Fibroblast of the aortic adventitia (primary cell): Measurements from ENCODE around the gene TEX28. TPM values are rescaled to one million over a fixed set of nuclear protein-coding genes. Genes with fewer than 3 reads are reported as not detected.

Experiments used
- DNase-seq: peaks from one replicate; pipeline ENCODE4 v3.0.0-alpha.2; 2010; ENCODE audit warnings: low read depth
- H3K4me3 ChIP-seq: 2 replicates; pipeline ENCODE4 v1.5.1; 2011; ENCODE audit warnings: low read depth, mild to moderate bottlenecking, control low read depth, low read length, moderate library complexity
- total RNA-seq: library from RNA; depleted of rRNA; stranded (reverse); fragments of >200 nt; gene quantifications from 2 replicates; pipeline ENCODE4 v1.2.3, GENCODE V29; 2012; ENCODE audit warnings: low replicate concordance
- TF ChIP-seq, protein P1 (sequence below): IDR thresholded peaks from 2 replicates; pipeline ENCODE4 v1.5.1; 2011; ENCODE audit warnings: mild to moderate bottlenecking, low read length, control low read depth, inconsistent platforms; ENCODE audit not compliant: insufficient read depth

Gene TEX28
- total RNA-seq, 1 donor, result not detected

DNA sequence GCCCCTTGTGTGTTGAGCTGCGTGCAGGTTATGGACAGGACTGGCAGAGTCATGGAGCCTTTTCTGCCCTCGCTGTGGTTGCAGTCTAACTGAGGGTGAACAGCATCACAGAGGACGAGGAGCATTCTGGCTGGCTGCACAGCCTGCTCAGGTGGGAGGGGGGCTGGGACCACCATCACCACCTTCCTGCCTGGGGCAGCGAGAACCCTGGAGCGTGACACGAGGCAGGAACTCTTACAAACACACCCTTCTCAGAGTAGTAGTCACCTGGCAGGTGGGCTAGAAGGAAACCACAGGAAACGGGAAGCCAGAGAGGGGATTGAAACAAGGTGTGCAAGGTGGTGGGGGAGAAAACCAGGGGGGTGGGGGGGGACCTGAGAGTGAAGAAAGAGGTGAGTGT is 26.2 kb upstream of the TEX28 start:
- H3K4me3 ChIP-seq, result no peak overlapping the region
- DNase-seq, result no peak
- TF ChIP-seq, protein P1, sequence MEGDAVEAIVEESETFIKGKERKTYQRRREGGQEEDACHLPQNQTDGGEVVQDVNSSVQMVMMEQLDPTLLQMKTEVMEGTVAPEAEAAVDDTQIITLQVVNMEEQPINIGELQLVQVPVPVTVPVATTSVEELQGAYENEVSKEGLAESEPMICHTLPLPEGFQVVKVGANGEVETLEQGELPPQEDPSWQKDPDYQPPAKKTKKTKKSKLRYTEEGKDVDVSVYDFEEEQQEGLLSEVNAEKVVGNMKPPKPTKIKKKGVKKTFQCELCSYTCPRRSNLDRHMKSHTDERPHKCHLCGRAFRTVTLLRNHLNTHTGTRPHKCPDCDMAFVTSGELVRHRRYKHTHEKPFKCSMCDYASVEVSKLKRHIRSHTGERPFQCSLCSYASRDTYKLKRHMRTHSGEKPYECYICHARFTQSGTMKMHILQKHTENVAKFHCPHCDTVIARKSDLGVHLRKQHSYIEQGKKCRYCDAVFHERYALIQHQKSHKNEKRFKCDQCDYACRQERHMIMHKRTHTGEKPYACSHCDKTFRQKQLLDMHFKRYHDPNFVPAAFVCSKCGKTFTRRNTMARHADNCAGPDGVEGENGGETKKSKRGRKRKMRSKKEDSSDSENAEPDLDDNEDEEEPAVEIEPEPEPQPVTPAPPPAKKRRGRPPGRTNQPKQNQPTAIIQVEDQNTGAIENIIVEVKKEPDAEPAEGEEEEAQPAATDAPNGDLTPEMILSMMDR, result no peak

DNA sequence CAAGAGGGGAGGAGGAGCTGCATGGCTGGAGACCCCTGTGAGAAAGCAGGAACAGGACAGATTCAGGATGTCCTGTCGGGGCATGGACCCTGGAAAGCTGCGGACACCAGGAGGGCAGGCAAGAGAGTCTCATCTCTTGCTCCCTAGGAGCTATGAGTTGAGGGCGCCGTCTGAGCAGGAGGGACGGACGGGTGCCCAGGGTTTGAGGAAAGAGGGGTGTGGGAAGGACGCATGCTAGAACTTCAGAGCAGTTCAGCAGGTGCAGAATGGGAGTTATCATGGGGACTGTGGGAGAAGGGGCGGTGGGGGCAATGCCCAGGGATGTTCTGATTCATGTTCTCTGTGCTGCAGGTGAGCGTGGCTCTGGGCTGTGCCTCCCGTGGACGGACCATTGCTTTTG is 25.5 kb upstream of the TEX28 start:
- no peak overlapping the region for H3K4me3 ChIP-seq
- no peak for DNase-seq
- TF ChIP-seq, protein P1, result no peak

DNA sequence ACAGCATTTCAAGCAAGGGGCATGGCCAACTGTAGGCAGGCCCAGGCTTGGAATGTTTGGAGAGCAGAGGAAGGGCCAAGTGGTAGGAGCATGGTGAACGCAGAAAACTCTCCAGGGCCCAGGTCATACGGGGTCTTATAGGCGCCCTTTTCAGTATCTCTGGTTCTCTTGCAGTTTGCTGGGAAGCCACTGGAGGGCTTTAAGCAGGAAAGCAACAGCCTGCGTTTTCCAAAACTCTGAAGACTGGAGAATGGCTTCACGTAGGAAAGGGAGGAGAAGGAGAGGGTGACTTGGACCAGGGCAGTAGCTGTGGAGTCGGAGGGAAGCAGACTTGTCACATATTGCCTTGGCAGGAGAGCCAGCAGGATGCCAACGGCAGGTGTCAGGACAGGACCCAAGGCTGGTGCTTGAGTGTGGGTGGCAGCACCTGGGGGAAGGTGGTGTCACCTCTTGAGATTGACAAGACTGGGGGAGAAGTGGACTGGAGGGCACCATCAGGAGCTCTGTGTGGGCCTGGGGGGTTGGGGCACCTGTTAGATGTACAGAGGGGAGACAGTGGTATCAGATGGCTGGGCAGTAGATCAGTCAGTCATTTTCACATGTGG is 22.6 kb upstream of the TEX28 start:
- TF ChIP-seq, protein P1, result peak; percentile 67
- no peak overlapping the region for H3K4me3 ChIP-seq
- DNase-seq, result peak; percentile 46

DNA sequence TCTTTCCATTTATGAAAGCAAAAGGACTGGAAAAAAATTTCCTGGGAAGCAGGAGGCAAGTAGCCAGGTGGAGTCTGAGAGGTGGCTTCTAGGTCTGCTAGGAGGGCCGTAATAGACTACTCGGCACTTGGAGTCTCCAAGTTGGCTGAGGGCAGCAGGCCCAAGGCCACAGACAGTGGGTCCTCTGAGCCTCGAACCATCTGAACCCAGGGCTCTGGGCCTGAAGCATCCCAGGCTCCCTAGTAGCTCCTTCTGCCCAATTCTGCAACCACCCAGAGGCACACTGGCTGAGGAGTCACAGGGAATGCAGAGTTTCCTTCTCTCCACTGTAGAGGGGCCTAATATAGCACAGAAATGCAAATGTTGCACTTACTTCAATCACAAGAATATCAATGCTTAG is 20.5 kb upstream of the TEX28 start:
- no peak overlapping the region for H3K4me3 ChIP-seq
- DNase-seq, result no peak
- TF ChIP-seq, protein P1, result no peak

DNA sequence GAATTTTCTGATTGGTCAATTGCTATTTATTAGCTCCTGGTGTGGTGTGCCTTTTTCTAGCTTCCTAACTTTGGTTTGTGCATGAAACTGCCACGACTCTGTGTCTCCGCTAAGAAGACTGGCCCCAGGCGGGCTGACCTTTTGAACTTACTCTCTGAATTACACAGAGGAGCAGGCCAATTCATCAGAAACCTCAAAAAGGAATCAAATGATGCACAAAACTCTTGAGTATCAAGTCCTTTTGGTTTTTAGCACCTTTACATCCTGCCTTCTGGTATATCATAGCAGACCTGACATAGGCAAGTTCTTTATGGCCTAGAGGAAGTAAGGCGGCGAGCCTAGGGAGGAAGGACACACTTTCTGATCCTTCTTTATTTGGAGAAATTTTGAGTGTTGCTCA is 18.2 kb upstream of the TEX28 start:
- TF ChIP-seq, protein P1, result no peak
- DNase-seq, result no peak
- H3K4me3 ChIP-seq, result no peak overlapping the region

- no peak overlapping the region for H3K4me3 ChIP-seq
- DNase-seq, result no peak
Measured at GRCh38 chrX:154312116-154312515, 17.2 kb upstream of the TEX28 start.

More at GRCh38 chrX:154312116-154312515, 17.2 kb upstream of the TEX28 start:
- TF ChIP-seq, protein P1, result no peak
